IgD-negative memory B cell (primary cell): ENCODE results near the gene CACNA2D3. TPM values are rescaled to one million over a fixed set of nuclear protein-coding genes. Genes with fewer than 3 reads are reported as not detected.

Source experiments
- H3K27ac Mint-ChIP-seq, 3 donors: one replicate each; pipeline ENCODE4 v1.8.0; 2020 to 2022; ENCODE audit warnings: mild to moderate bottlenecking in 3 of 3, mixed read lengths in 3 of 3, moderate library complexity in 1 of 3
- H3K27me3 Mint-ChIP-seq: one replicate; pipeline ENCODE4 v1.8.0; 2021; ENCODE audit warnings: mixed read lengths
- H3K36me3 Mint-ChIP-seq: one replicate; pipeline ENCODE4 v1.8.0; 2020; ENCODE audit warnings: mild to moderate bottlenecking, mixed read lengths
- H3K4me1 Mint-ChIP-seq, 3 donors: one replicate each; pipeline ENCODE4 v1.8.0; 2020 to 2022; ENCODE audit warnings: mixed read lengths in 3 of 3, mild to moderate bottlenecking in 1 of 3
- H3K4me3 Mint-ChIP-seq, 4 donors: one replicate each; pipeline ENCODE4 v1.8.0; 2020 to 2022; ENCODE audit warnings: mild to moderate bottlenecking in 4 of 4, mixed read lengths in 4 of 4, moderate library complexity in 3 of 4
- H3K9me3 Mint-ChIP-seq, 3 donors: one replicate each; pipeline ENCODE4 v1.8.0; 2020 to 2021; ENCODE audit warnings: mixed read lengths in 3 of 3, mild to moderate bottlenecking in 1 of 3
- polyA plus RNA-seq: library from polyadenylated mRNA; unstranded; fragments of 300-500 nt; fragmentation: Illumina TruSeq; gene quantifications from one replicate; pipeline ENCODE4 v1.2.3, GENCODE V29; 2021

Gene CACNA2D3
- polyA plus RNA-seq, 1 donor from 2014 or later = not detected

DNA sequence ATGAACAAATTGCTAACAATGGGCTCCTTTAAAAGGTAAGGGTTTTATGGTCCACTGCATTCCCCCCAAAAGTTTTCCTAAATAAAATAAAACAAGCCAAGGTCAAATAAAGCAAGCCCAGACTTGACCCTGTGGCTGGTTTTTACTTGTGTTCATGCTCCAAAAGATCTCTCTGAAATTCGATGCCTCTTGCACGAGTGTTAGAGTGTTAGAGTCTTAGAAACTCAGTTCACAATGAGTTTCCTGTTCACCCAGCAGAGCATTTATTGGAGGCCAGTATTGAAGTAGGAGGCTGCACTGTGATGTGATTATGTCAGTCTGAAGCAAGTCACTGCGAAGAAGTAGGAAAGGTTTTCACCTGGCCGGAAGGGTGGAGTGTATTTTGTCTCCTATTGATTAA, 865.4 kb downstream of the CACNA2D3 start:
- Mint-ChIP-seq H3K4me1 (no peaks in the 10 kb centered on the region), H3K36me3 (no peaks in the 10 kb centered on the region), H3K27ac (no peak overlapping the region), H3K9me3 (peaks cover 2 to 6% (median 4%) of the 10 kb centered on the region in 3 donors), H3K27me3 (no peaks in the 10 kb centered on the region), H3K4me3 (no peak overlapping the region)

DNA sequence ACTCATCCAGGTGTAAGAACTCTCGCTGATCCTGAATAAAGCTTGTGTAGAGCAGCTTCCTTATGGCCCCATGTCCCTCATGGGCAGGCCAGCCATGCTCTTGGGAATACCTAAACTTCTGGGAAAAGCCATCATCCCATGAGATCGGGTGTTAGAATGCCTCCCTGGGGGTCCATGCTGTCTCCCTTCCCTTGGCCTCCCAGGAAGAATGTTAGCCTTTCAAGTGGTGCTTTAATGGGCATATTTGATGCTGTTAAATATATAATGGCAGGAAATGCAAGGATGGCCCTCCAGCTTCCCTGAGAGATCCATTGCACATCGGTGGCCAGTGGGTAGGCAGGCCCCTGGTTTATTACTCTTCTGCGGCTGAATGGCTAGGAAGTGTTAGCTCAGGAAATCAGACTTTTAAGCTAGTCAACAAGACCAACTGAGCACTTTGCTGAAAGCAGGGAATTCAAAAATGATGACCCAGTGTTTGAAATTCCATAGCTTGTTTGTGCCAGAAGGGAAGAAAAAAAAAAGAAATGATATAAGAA, 866.0 kb downstream of the CACNA2D3 start:
- H3K4me1 Mint-ChIP-seq = no peaks in the 10 kb centered on the region
- no peak overlapping the region for H3K4me3 Mint-ChIP-seq
- H3K9me3 Mint-ChIP-seq = peaks cover 2 to 6% (median 5%) of the 10 kb centered on the region in 3 donors
- H3K27me3 Mint-ChIP-seq = no peaks in the 10 kb centered on the region
- H3K27ac Mint-ChIP-seq = no peak overlapping the region
- H3K36me3 Mint-ChIP-seq = no peaks in the 10 kb centered on the region

GRCh38 chr3:54988838-54989630, 866.7 kb downstream of the CACNA2D3 start:
- no peaks in the 10 kb centered on the region for H3K36me3 Mint-ChIP-seq
- H3K27me3 Mint-ChIP-seq = no peaks in the 10 kb centered on the region
- peaks cover 2 to 6% (median 5%) of the 10 kb centered on the region in 3 donors for H3K9me3 Mint-ChIP-seq

GRCh38 chr3:54994111-54994513, 871.8 kb downstream of the CACNA2D3 start:
- no peak overlapping the region for H3K27ac Mint-ChIP-seq
- no peak overlapping the region for H3K4me3 Mint-ChIP-seq
- no peaks in the 10 kb centered on the region for H3K27me3 Mint-ChIP-seq
- no peaks in the 10 kb centered on the region for H3K36me3 Mint-ChIP-seq
- no peaks in the 10 kb centered on the region for H3K4me1 Mint-ChIP-seq
- H3K9me3 Mint-ChIP-seq = peaks cover 0 to 7% (median 4%) of the 10 kb centered on the region in 3 donors

More at GRCh38 chr3:54988838-54989630, 866.7 kb downstream of the CACNA2D3 start:
- H3K4me1 Mint-ChIP-seq = no peaks in the 10 kb centered on the region
- H3K4me3 Mint-ChIP-seq = no peak overlapping the region
- H3K27ac Mint-ChIP-seq = no peak overlapping the region

DNA sequence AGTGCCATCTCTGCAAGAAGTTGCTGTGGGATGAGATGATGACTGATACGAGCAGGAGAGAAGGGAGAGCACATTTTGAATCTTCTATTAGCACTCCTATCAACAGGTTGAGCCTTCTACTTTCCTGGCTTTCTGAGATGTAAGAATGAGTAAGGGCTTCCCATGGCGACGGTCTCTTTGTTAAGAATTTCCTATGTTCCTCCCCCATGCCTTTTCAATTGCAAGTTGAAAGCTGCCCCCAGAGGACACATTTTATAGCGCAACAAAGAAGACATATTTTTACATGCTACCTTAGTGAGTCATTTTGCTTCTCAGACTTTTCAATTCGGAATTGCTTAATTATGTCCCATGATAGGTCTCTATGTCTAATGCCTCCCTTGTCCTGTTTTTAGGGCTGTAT, 876.8 kb downstream of the CACNA2D3 start:
- no peaks in the 10 kb centered on the region for H3K36me3 Mint-ChIP-seq
- no peak overlapping the region for H3K4me3 Mint-ChIP-seq
- H3K27ac Mint-ChIP-seq = no peak overlapping the region
- H3K9me3 Mint-ChIP-seq = peaks cover 0 to 5% (median 4%) of the 10 kb centered on the region in 3 donors
- H3K4me1 Mint-ChIP-seq = no peaks in the 10 kb centered on the region
- no peaks in the 10 kb centered on the region for H3K27me3 Mint-ChIP-seq

DNA sequence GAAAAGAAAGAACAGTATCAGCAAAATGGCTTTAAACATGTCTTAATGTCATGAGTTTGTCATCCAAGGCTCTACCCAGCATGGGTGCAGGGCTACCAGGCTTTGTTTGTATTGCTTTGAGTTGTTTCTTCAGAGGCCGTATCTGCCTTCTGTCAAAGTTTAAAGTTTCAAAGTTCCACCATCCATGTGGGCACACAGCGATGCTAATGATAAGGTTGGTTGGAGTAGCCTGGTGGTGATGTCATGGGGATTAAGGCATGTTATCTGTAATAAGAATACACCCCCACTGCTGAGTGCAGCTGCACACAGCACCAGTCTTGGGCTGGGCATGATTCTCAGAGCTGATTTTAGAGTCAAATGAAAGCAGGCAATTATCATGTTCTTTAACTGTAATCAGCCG, 877.5 kb downstream of the CACNA2D3 start:
- no peak overlapping the region for H3K27ac Mint-ChIP-seq
- no peaks in the 10 kb centered on the region for H3K4me1 Mint-ChIP-seq
- no peaks in the 10 kb centered on the region for H3K36me3 Mint-ChIP-seq
- no peak overlapping the region for H3K4me3 Mint-ChIP-seq
- H3K9me3 Mint-ChIP-seq = peaks cover 0 to 5% (median 0%) of the 10 kb centered on the region in 3 donors
- H3K27me3 Mint-ChIP-seq = no peaks in the 10 kb centered on the region

- Mint-ChIP-seq H3K36me3 (no peaks in the 10 kb centered on the region), H3K27ac (no peak overlapping the region)
Measured at GRCh38 chr3:55000546-55000945, 878.2 kb downstream of the CACNA2D3 start.

GRCh38 chr3:55000953-55001352, 878.6 kb downstream of the CACNA2D3 start:
- H3K4me3 Mint-ChIP-seq = no peak overlapping the region
- no peak overlapping the region for H3K27ac Mint-ChIP-seq
- no peaks in the 10 kb centered on the region for H3K27me3 Mint-ChIP-seq
- no peaks in the 10 kb centered on the region for H3K4me1 Mint-ChIP-seq
- H3K9me3 Mint-ChIP-seq = peaks cover 0 to 5% (median 0%) of the 10 kb centered on the region in 3 donors
- H3K36me3 Mint-ChIP-seq = no peaks in the 10 kb centered on the region

More at GRCh38 chr3:55000546-55000945, 878.2 kb downstream of the CACNA2D3 start:
- H3K9me3 Mint-ChIP-seq = peaks cover 0 to 5% (median 0%) of the 10 kb centered on the region in 3 donors
- H3K4me1 Mint-ChIP-seq = no peaks in the 10 kb centered on the region
- H3K27me3 Mint-ChIP-seq = no peaks in the 10 kb centered on the region
- no peak overlapping the region for H3K4me3 Mint-ChIP-seq

GRCh38 chr3:55002416-55002930, 880.1 kb downstream of the CACNA2D3 start:
- Mint-ChIP-seq H3K27me3 (no peaks in the 10 kb centered on the region), H3K27ac (no peak overlapping the region), H3K4me1 (no peaks in the 10 kb centered on the region), H3K4me3 (no peak overlapping the region), H3K36me3 (no peaks in the 10 kb centered on the region), H3K9me3 (peaks cover 0 to 2% (median 0%) of the 10 kb centered on the region in 3 donors)

GRCh38 chr3:55006244-55006676, 883.9 kb downstream of the CACNA2D3 start:
- Mint-ChIP-seq H3K9me3 (no peaks in the 10 kb centered on the region), H3K4me1 (no peaks in the 10 kb centered on the region), H3K27ac (no peak overlapping the region), H3K27me3 (no peaks in the 10 kb centered on the region), H3K4me3 (no peak overlapping the region), H3K36me3 (no peaks in the 10 kb centered on the region)

GRCh38 chr3:55007971-55008370, 885.6 kb downstream of the CACNA2D3 start:
- no peaks in the 10 kb centered on the region for H3K4me1 Mint-ChIP-seq
- H3K27ac Mint-ChIP-seq = no peak overlapping the region
- no peaks in the 10 kb centered on the region for H3K27me3 Mint-ChIP-seq
- H3K4me3 Mint-ChIP-seq = no peak overlapping the region
- no peaks in the 10 kb centered on the region for H3K36me3 Mint-ChIP-seq
- H3K9me3 Mint-ChIP-seq = peaks cover 0 to 3% (median 2%) of the 10 kb centered on the region in 3 donors

GRCh38 chr3:55009372-55009771, 887.0 kb downstream of the CACNA2D3 start:
- no peak overlapping the region for H3K27ac Mint-ChIP-seq
- no peaks in the 10 kb centered on the region for H3K36me3 Mint-ChIP-seq
- peaks cover 2 to 4% (median 3%) of the 10 kb centered on the region in 3 donors for H3K9me3 Mint-ChIP-seq
- H3K4me3 Mint-ChIP-seq = no peak overlapping the region
- no peaks in the 10 kb centered on the region for H3K27me3 Mint-ChIP-seq
- H3K4me1 Mint-ChIP-seq = no peaks in the 10 kb centered on the region

- no peaks in the 10 kb centered on the region for H3K4me1 Mint-ChIP-seq
- H3K9me3 Mint-ChIP-seq = peaks cover 2 to 4% (median 3%) of the 10 kb centered on the region in 3 donors
- H3K4me3 Mint-ChIP-seq = no peak overlapping the region
- no peak overlapping the region for H3K27ac Mint-ChIP-seq
- H3K36me3 Mint-ChIP-seq = no peaks in the 10 kb centered on the region
- no peaks in the 10 kb centered on the region for H3K27me3 Mint-ChIP-seq
Measured at GRCh38 chr3:55012091-55012490, 889.7 kb downstream of the CACNA2D3 start.

GRCh38 chr3:55013145-55013925, 891.0 kb downstream of the CACNA2D3 start:
- Mint-ChIP-seq H3K4me3 (no peak overlapping the region), H3K36me3 (no peaks in the 10 kb centered on the region), H3K27me3 (no peaks in the 10 kb centered on the region), H3K4me1 (no peaks in the 10 kb centered on the region), H3K27ac (peak overlapping the region in 1 of 3 donors; percentile 80), H3K9me3 (peaks cover 2 to 4% (median 3%) of the 10 kb centered on the region in 3 donors)

DNA sequence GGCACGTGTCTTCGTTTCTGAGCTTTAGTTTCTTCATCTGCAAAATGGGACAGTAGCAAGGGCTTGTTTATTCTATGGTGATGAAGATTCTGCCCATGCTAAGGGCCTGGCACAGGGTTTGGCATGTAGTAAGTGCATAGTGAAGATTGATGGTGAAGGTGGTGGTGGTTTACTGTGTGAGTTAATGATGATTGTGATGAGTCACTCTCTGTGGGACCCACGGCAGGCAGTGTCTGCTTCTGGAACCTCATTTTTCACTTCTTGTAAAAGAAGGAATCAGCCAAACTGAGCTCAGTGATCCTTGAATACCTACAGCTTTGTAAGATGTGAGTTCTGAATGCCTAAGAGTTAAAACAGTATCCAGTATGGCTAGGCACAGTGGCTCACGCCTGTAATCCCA, 891.7 kb downstream of the CACNA2D3 start:
- Mint-ChIP-seq H3K36me3 (no peaks in the 10 kb centered on the region), H3K4me1 (no peaks in the 10 kb centered on the region), H3K27ac (peak overlapping the region in 1 of 3 donors; percentile 80), H3K4me3 (no peak overlapping the region), H3K27me3 (no peaks in the 10 kb centered on the region), H3K9me3 (peaks cover 2 to 4% (median 3%) of the 10 kb centered on the region in 3 donors)
